SHP77 treated with DMSO at 0.1 percent for 48 hours (cell line): ENCODE measurements around the gene ZNF175.

Experiments
- DNase-seq: peaks from one replicate; lab custom pipeline; 2025; lab: John Stamatoyannopoulos, UW

Gene ZNF175

DNA sequence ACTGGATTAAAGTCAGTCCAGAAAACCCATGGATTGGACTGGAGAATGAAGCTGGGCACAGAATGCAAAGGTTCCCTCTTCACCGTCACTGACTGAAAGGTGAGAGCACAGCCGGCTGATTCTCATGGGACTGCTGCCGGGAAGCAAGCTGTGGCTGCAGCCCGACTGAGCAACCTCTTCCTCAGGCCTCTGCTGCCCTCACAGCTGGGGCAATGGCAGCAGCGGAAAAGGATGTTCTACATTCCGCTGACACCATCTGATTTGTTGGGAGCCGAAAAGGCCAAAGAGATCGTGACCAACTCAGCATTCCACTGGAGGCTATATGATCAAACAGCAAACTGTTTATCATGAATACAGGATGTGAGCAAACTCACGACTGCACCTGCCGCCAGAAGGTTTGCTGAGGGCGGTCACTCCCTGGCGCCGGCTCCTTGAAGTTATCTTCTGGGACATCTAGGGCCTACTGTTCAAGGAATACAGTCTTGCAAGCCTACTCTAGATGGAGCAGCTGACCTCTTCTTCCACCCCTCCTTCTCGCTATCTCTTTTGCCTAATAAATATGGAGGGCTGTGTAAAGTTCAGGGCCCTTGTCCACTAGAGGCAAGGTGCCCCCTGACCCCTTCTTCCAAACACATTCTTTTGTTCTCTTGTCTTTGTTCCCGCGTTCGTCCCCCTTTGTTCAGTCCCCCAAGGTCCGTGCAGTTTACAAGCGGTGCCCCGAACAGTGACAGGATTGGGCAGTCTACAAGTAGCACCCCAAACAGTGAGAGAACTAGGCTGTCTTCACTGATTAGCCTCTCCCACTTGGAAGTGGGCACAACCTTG is 20.0 kb upstream of the ZNF175 start:
- DNase-seq = no peak

- no peak for DNase-seq
Measured at GRCh38 chr19:51551673-51552432, 19.2 kb upstream of the ZNF175 start.

DNA sequence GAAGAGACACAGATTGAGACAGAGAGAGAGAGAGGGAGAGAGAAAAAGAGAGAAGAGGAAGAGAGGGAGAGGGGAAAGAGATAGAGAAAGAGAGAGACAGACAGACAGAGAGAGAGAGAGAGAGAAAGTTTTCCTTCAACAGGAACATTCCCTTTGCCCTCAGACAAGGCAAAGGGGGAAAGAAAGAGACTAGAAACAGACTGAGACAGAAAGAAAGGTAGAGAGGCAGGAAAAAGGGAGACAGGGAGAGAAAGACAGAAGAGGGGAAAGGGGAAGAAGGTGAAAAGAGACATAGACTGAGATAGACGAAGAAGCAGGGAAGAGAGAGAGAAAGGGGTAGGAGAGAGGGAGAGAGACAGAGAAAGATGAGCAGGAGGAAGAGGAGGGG is 18.5 kb upstream of the ZNF175 start:
- no peak for DNase-seq

DNA sequence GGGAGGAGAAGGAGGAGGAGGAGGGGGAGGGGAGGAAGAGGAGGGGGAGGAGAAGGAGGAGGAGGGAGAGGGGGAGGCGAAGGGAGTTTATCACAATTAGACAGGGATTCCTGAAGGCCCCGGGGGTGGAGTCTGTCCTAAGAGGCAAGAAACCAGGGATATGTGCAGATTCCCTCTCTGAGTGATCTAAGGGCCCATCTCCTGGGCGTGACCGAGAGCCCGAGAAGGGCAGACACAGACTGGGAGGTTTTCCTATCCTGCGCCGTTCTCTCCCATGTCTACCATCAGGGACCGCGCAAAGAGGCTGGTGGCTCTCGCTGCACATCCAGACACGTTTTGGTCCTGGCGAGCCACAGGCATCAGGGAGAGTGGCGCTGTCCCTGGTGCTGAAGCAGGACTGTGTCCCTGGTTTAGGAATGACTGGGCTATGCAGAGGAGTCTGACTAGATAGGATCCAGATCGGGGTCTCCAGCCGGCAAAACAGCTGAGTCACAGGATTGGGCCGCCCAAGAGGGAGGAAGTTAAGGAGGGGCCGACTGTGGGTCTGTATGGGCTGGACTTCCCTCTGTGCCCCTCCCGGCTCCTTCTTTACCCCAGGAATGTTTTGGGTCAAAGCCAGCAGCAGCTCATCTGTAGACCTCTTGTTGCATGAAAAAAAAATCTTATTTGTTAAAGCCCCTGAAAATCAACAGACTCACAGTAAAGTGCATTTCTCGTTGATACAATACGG is 17.9 kb upstream of the ZNF175 start:
- no peak for DNase-seq

GRCh38 chr19:51559240-51559639 is 11.8 kb upstream of the ZNF175 start:
- DNase-seq = no peak

GRCh38 chr19:51560339-51560738 is 10.7 kb upstream of the ZNF175 start:
- DNase-seq = no peak

DNA sequence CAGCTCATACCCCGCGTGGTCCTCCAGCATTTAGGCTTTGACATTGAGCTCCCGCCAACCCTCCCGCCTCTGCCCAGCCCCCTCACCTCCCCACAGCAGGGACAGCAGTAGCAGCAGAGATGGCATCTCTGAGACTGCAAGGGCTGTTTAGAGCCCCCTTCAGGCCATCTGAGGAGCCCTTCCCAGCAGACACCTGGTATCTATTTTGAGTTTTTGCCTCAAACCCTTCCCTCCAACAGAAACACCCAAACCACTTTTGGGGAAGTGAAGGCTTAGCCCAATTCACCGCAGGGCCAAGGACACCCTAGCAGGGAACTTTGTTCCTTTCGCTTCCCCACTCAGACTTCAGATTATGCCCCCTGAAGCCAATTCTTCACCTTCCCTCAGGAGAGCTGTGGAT is 6.3 kb upstream of the ZNF175 start:
- no peak for DNase-seq

DNA sequence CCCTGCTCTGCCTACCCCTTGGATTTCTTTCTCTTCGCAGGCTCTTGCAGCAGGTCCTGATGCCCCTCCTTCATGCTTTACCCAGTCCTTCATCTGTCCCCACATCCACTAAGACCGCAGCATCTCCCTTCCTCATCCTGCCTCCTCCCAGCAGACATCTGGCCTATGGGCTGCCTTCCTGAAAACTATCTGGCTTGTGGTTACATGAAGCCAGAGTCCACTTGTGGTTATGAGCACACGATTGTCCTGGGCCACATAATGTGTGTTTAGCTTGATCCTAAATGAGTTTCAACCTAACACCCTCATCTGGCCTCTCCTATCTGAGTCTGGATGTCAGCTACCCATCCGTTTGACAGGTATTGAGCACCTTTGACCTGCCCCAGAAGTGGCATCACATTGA is 5.5 kb upstream of the ZNF175 start:
- no peak for DNase-seq

GRCh38 chr19:51566489-51567100 is 4.5 kb upstream of the ZNF175 start:
- no peak for DNase-seq

DNA sequence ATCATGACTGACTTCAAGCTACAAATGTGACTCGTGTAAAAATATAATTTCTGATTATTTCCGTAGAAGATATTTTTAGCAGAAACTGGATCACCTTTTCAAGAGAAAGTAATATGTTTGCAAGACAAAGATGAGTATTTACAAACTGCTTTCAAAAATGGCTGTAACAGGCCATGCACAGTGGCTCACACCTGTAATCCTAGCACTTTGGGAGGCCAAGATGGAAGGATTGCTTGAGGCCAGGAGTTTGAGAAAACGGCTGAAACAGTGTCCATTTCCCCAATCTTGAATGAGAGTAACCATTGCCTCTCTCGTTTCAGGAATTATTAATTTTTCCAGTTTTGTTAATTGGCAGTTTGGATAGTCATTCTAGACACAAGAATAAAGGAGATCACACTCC is 3.5 kb upstream of the ZNF175 start:
- no peak for DNase-seq

DNA sequence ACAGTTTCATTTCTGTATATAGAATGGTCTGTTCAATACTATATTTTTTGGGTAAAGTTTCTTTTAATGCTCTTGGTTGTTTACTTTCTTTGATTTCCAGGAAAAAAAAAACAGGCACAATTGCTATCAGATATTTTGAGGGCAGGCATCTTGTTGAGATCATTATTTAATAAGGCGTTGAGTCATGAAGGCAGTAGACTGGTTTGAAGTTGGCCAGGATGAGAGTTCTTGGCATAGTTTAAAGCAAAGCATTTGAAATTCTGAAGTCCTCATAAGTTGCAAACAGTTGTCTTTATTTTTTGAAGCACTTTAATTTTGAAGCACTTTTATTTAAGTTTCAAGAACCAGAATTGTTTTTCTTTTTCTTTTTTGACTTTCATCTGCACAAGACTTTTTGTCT is 2.6 kb upstream of the ZNF175 start:
- DNase-seq = no peak

GRCh38 chr19:51571599-51571998 is 516 bp downstream of the ZNF175 start:
- DNase-seq = no peak

- no peak for DNase-seq
Measured at GRCh38 chr19:51572410-51572809, 1.3 kb downstream of the ZNF175 start.

- no peak for DNase-seq
Measured at GRCh38 chr19:51572908-51573307, 1.8 kb downstream of the ZNF175 start.

DNA sequence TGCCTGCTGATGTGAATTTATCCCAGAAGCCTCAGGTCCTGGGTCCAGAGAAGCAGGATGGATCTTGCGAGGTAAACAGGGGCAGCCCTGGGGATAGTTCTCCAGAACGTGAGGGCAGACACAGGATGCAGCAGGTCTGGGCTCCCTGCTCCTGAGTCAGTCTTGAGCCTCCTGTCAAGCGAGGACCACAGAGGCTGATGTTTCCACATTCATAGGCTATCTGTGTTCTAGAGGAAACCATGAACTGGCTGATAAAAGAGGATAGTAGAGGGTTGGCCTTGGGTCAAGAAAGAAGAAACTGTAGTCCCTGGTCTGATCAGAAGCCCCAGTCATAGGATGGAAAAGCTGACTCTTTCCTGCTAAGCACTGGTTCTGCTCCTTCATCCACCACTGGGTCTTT is 2.2 kb downstream of the ZNF175 start:
- DNase-seq = no peak

DNA sequence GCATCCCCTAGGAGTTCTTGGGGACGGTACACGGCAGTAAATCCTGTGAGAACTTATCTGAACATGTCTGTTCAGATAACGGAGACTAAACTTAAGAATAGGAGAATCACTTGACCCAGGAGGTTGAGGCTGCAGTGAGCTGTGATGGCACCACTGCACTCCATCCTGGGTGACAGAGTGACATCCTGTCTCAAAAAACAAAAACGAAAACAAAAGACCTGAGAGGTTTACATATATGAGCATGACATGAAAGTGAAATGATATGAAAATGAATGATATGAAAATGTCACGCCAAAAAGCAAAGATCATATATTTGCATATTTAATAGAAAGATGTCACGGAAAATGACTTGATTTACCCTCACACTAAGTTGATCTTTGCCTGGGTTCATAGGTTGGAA is 5.8 kb downstream of the ZNF175 start:
- no peak for DNase-seq

DNA sequence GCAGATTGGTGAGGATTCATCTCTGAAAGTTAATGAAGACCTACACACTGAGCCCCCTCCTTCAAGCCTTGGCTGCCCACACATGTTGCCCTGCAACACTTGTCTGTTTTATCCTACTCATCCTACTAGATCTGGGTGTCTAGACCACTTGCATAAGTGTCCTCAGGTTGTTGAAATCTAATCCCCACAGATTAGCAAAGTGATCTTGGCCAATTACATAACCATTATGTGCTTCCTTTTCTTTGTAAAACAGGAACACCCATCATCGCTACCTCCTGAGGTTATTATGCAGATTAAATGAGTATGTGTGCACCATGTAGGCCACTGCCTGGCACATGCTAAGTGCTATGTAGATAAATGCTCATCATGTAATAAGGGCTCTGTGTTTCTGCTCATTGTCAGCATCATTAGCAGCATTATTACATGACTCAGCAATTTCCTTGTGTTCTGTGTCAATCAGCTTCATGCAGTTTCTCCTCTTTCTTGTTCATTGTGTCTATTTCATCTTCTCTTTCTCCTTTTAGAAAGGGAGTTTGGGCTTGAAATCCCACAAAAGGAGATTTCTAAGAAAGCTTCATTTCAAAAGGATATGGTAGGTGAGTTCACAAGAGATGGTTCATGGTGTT is 15.1 kb downstream of the ZNF175 start:
- DNase-seq = no peak

DNA sequence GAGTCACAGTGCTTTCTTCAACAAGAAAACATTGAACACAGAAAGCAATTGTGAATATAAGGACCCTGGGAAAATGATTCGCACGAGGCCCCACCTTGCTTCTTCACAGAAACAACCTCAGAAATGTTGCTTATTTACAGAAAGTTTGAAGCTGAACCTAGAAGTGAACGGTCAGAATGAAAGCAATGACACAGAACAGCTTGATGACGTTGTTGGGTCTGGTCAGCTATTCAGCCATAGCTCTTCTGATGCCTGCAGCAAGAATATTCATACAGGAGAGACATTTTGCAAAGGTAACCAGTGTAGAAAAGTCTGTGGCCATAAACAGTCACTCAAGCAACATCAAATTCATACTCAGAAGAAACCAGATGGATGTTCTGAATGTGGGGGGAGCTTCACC is 15.7 kb downstream of the ZNF175 start:
- no peak for DNase-seq

- no peak for DNase-seq
Measured at GRCh38 chr19:51587264-51588191, 16.4 kb downstream of the ZNF175 start.

DNA sequence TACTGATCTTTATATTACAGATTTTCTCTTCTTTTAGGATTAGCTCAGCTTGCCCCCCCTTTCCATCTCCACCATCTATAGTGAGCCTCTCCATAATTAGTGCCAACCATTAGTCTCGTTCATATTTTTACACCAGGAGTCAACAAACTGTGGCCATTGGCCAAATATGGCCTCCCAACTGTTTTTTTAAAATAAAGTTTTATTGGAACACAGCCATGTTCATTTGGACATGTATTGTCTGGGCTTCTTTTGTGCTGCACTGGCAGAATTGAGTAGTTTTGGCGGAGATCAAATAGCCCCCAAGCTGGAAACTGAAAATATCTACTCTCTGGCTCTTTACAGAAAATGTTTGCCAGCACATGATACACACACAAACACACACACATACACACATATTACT is 18.4 kb downstream of the ZNF175 start:
- DNase-seq = no peak

DNA sequence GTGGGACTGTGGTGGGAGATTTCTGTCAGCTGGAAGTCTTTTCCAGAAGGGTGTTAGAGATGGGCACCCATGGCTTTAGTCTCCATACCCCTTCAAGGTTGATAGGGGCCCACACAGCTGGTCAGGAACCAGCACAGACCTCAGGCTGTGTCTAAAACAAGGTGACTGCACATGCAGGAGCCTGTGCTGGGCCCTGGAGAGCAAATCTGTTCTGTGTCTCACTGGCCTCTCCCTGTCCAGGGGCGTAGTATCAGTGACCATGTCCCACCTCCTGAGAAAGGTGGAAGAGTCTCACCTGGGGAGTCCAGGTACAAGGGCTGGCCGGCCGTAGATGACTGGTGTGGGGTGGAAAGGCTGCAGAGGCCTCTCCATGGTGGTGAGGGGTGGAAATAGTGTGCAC is 19.4 kb downstream of the ZNF175 start:
- no peak for DNase-seq
